WTC11 (cell line): ENCODE data around the gene ZBTB7C. TPM values are rescaled to one million over a fixed set of nuclear protein-coding genes. Genes with fewer than 3 reads are reported as not detected.

ENCODE experiments used
- ATAC-seq: fragments of 200-7000 bp; cut with Tn5 transposase; 2 replicates; pipeline ENCODE4 v1.10.0; 2021; ENCODE audit warnings: mild to moderate bottlenecking, moderate library complexity
- CTCF ChIA-PET: fragments of 300-600 bp; sonication (Branson Sonifier 250); formaldehyde crosslinking; loops from one replicate; lab custom pipeline; 2021; ENCODE audit warnings: antibody characterized with exemption; lab: Charles Lee
- POLR2A ChIA-PET: fragments of 350-600 bp; sonication (Branson Sonifier 250); formaldehyde crosslinking; loops from one replicate; lab custom pipeline; 2021; ENCODE audit warnings: antibody characterized with exemption; lab: Charles Lee
- DNase-seq: peaks from one replicate; pipeline ENCODE4 v3.0.0; 2021; ENCODE audit warnings: low spot score
- H3K27ac Mint-ChIP-seq: 2 replicates; pipeline ENCODE4 v1.8.0; 2021; ENCODE audit warnings: mixed read lengths
- H3K27me3 Mint-ChIP-seq: 2 replicates; pipeline ENCODE4 v1.8.0; 2021; ENCODE audit warnings: low read depth, mild to moderate bottlenecking, moderate library complexity, mixed read lengths
- H3K36me3 Mint-ChIP-seq: 2 replicates; pipeline ENCODE4 v1.8.0; 2021; ENCODE audit warnings: mixed read lengths
- H3K4me1 Mint-ChIP-seq: 2 replicates; pipeline ENCODE4 v1.8.0; 2022; ENCODE audit warnings: mixed read lengths
- H3K4me3 Mint-ChIP-seq: 2 replicates; pipeline ENCODE4 v1.8.0; 2021; ENCODE audit warnings: mild to moderate bottlenecking, moderate library complexity, mixed read lengths
- H3K9me3 Mint-ChIP-seq: 2 replicates; pipeline ENCODE4 v1.8.0; 2021; ENCODE audit warnings: mixed read lengths
- CBFB ChIP-seq: sonication (generic); formaldehyde crosslinking; IDR thresholded peaks from 2 replicates; pipeline ENCODE4 v1.8.1; 2022; ENCODE audit warnings: mild to moderate bottlenecking, low read depth, missing genetic modification reagents
- FOXJ3 ChIP-seq: sonication (generic); formaldehyde crosslinking; IDR thresholded peaks from 2 replicates; pipeline ENCODE4 v1.9.0; 2021; ENCODE audit warnings: missing genetic modification reagents, mild to moderate bottlenecking, borderline replicate concordance
- GTF2I ChIP-seq: fragments of 250-450 bp; sonication (Bioruptor Pico); conservative IDR thresholded peaks from 2 replicates; pipeline ENCODE4 v1.4.0; 2021; ENCODE audit warnings: mild to moderate bottlenecking
- NR1H2 ChIP-seq: sonication (generic); formaldehyde crosslinking; IDR thresholded peaks from 2 replicates; pipeline ENCODE4 v1.9.0; 2021; ENCODE audit warnings: mild to moderate bottlenecking, moderate library complexity, missing genetic modification reagents
- PREB ChIP-seq: sonication (generic); formaldehyde crosslinking; IDR thresholded peaks from 2 replicates; pipeline ENCODE4 v1.8.1; 2022; ENCODE audit warnings: mild to moderate bottlenecking, missing genetic modification reagents, moderate library complexity, borderline replicate concordance
- SMAD4 ChIP-seq: sonication (generic); formaldehyde crosslinking; IDR thresholded peaks from 2 replicates; pipeline ENCODE4 v1.8.0; 2022; ENCODE audit warnings: mild to moderate bottlenecking, missing genetic modification reagents
- SP1 ChIP-seq: sonication (generic); formaldehyde crosslinking; conservative IDR thresholded peaks from 2 replicates; pipeline ENCODE4 v1.8.1; 2022; ENCODE audit warnings: missing genetic modification reagents
- USF2 ChIP-seq: sonication (generic); formaldehyde crosslinking; IDR thresholded peaks from 2 replicates; pipeline ENCODE4 v1.8.1; 2023; ENCODE audit warnings: mild to moderate bottlenecking, missing genetic modification reagents, moderate library complexity
- ZBTB43 ChIP-seq: sonication (generic); formaldehyde crosslinking; IDR thresholded peaks from 2 replicates; pipeline ENCODE4 v1.8.1; 2023; ENCODE audit warnings: mild to moderate bottlenecking, missing genetic modification reagents
- ZNF396 ChIP-seq: fragments of 250-450 bp; sonication (Bioruptor Pico); IDR thresholded peaks from 2 replicates; pipeline ENCODE4 v1.8.0; 2021; ENCODE audit warnings: mild to moderate bottlenecking, moderate library complexity, borderline replicate concordance
- ZNF512 ChIP-seq: sonication (generic); formaldehyde crosslinking; IDR thresholded peaks from 2 replicates; pipeline ENCODE4 v1.8.1; 2022; ENCODE audit warnings: missing genetic modification reagents, borderline replicate concordance
- ZNF532 ChIP-seq: fragments of 250-450 bp; sonication (Bioruptor Pico); IDR thresholded peaks from 2 replicates; pipeline ENCODE4 v1.9.0; 2021; ENCODE audit warnings: mild to moderate bottlenecking, borderline replicate concordance
- total RNA-seq: library from RNA; stranded (reverse); gene quantifications from 3 replicates; pipeline ENCODE4 v1.2.3, GENCODE V29; 2021

ZBTB7C gene
- total RNA-seq, 1 experiment from 2014 or later, result 0.48 TPM

- TF ChIP-seq ZBTB43 (CRISPR knock-in tag), result no peak
- TF ChIP-seq ZNF532 (CRISPR knock-in tag), result no peak
- no peak for TF ChIP-seq FOXJ3
- TF ChIP-seq GTF2I (CRISPR knock-in tag), result no peak
- TF ChIP-seq CBFB (CRISPR knock-in tag), result no peak
- TF ChIP-seq ZNF396 (CRISPR knock-in tag), result no peak
- TF ChIP-seq PREB (CRISPR knock-in tag), result no peak
Measured at GRCh38 chr18:48252525-48252924, 156.7 kb downstream of the ZBTB7C start (continued).

- ChIA-PET POLR2A (no interaction called here), CTCF (no interaction called here)
- Mint-ChIP-seq H3K27me3 (peaks cover 4% of the 10 kb centered on the region), H3K9me3 (peaks cover 20% of the 10 kb centered on the region), H3K27ac (no peak overlapping the region), H3K4me3 (no peak overlapping the region), H3K36me3 (no peaks in the 10 kb centered on the region; the same call in 1 of the 2 replicates), H3K4me1 (no peaks in the 10 kb centered on the region)
- DNase-seq (no peak), ATAC-seq (no peak)
- TF ChIP-seq SMAD4 (CRISPR knock-in tag) (no peak), USF2 (CRISPR knock-in tag) (no peak), SP1 (CRISPR knock-in tag) (no peak), ZNF512 (CRISPR knock-in tag) (no peak), NR1H2 (CRISPR knock-in tag) (no peak), PREB (CRISPR knock-in tag) (no peak), GTF2I (CRISPR knock-in tag) (no peak)
Measured at GRCh38 chr18:48250918-48251317, 158.3 kb downstream of the ZBTB7C start.
